ENCODE results near the gene JMJD4. TPM values are rescaled to one million over a fixed set of nuclear protein-coding genes. Genes with fewer than 3 reads are reported as not detected.

Gene JMJD4
- polyA plus RNA-seq, 3 donors, result 7.9 to 11.2 (median 11.2) TPM

DNA sequence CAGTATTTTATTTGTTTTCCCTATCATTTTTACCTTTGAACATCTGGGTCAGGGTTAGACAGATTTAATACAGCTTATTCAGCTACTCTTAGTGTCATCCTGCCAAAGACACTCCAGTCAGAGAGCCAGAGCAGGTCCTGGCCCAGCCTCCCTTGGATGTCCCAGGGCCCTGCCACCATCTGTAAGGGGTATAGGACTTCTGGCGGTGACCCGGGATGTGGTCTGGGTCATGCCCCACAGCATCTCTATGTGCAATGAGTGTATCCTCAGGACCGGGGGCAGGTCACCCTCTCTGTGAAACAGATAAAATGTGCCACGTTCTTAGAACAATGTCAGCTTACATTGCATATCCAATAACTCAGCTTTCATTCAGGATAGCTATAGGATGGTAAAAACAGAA, 42.5 kb upstream of the JMJD4 start:
- Mint-ChIP-seq H3K27me3 (ENCODE audit: low read depth in 3 of 3) (no peaks in the 10 kb centered on the region), H3K27ac (no peak overlapping the region), H3K4me3 (no peak overlapping the region), H3K36me3 (peaks cover 25 to 28% of the 10 kb centered on the region in 2 donors), H3K4me1 (no peaks in the 10 kb centered on the region), H3K9me3 (no peaks in the 10 kb centered on the region)
- H3K4me2 ChIP-seq (replicated peaks; ENCODE audit: extremely low read depth, low read length, poor library complexity, severe bottlenecking), result no peak overlapping the region
- DNase-seq, result no peak
- H2AFZ ChIP-seq (ENCODE audit: insufficient read depth, low read depth, low read length, poor library complexity, severe bottlenecking), result no peak overlapping the region
- H3K9ac ChIP-seq (ENCODE audit: insufficient read depth, low read length, poor library complexity, severe bottlenecking), result no peak overlapping the region
- no peak overlapping the region for H3K27ac ChIP-seq (ENCODE audit: low read depth in 1 of 2, low read length in 2 of 2)
- no peaks in the 10 kb centered on the region for H4K20me1 ChIP-seq (ENCODE audit: insufficient read depth, low read length)
- no peak for TF ChIP-seq CTCF (IDR thresholded peaks at IDR 0.05)
- no peak overlapping the region for H3K4me3 ChIP-seq (replicated peaks in 1 of 3; ENCODE audit: low read depth in 2 of 3, low read length in 3 of 3)
- no peaks in the 10 kb centered on the region for H3K27me3 ChIP-seq (ENCODE audit: control insufficient read depth in 2 of 2, insufficient read depth in 2 of 2, low read length in 2 of 2)
- peaks cover 14 to 20% of the 10 kb centered on the region in 2 donors for H3K36me3 ChIP-seq (replicated peaks in 1 of 2; ENCODE audit: control insufficient read depth in 1 of 2, insufficient read depth in 2 of 2, low read length in 2 of 2)
- no peaks in the 10 kb centered on the region for H3K79me2 ChIP-seq (ENCODE audit: insufficient read depth, low read length)
- 83% methylated on average over 2 of the region's 4 CpGs for WGBS (ENCODE audit: insufficient coverage)
- no peaks in the 10 kb centered on the region for H3K4me1 ChIP-seq (ENCODE audit: control insufficient read depth in 1 of 2, insufficient read depth in 2 of 2, low read length in 2 of 2)
- intact Hi-C loops (cut with micrococcal nuclease), result no loop called here
- H3K9me3 ChIP-seq (replicated peaks in 1 of 2; ENCODE audit: control insufficient read depth in 1 of 2, insufficient read depth in 1 of 2, low read length in 2 of 2), result no peaks in the 10 kb centered on the region

DNA sequence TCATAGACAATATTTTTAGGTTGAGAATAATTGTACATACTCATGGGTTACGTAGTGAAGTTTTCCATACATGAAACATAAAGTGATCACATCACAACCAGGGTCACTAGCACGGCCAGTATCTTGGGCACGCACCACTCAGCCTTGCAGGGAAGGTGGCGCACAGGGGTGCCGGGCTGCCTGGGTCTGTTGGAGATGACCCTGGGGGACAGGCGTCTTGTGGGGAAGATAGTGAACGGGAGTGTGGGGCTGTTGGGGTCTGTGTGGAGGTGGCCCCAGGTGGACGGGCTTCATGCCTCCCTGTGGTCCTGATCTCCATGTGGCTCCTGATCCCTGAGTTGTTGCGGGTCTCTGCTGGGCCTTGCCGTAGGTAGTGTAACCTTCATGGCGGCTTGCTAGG, 42.1 kb upstream of the JMJD4 start:
- Histone ChIP-seq H3K4me2 (replicated peaks; ENCODE audit: extremely low read depth, low read length, poor library complexity, severe bottlenecking) (no peak overlapping the region), H3K27ac (ENCODE audit: low read depth in 1 of 2, low read length in 2 of 2) (no peak overlapping the region), H3K27me3 (ENCODE audit: control insufficient read depth in 2 of 2, insufficient read depth in 2 of 2, low read length in 2 of 2) (no peaks in the 10 kb centered on the region), H3K36me3 (replicated peaks in 1 of 2; ENCODE audit: control insufficient read depth in 1 of 2, insufficient read depth in 2 of 2, low read length in 2 of 2) (peaks cover 14 to 20% of the 10 kb centered on the region in 2 donors), H3K9me3 (replicated peaks in 1 of 2; ENCODE audit: control insufficient read depth in 1 of 2, insufficient read depth in 1 of 2, low read length in 2 of 2) (no peaks in the 10 kb centered on the region), H3K4me1 (ENCODE audit: control insufficient read depth in 1 of 2, insufficient read depth in 2 of 2, low read length in 2 of 2) (no peaks in the 10 kb centered on the region), H3K79me2 (ENCODE audit: insufficient read depth, low read length) (no peaks in the 10 kb centered on the region), H4K20me1 (ENCODE audit: insufficient read depth, low read length) (no peaks in the 10 kb centered on the region), H3K9ac (ENCODE audit: insufficient read depth, low read length, poor library complexity, severe bottlenecking) (no peak overlapping the region), H3K4me3 (replicated peaks in 1 of 3; ENCODE audit: low read depth in 2 of 3, low read length in 3 of 3) (no peak overlapping the region), H2AFZ (ENCODE audit: insufficient read depth, low read depth, low read length, poor library complexity, severe bottlenecking) (no peak overlapping the region)
- 86% methylated on average over 7 of the region's 11 CpGs for WGBS (ENCODE audit: insufficient coverage)
- DNase-seq, result no peak
- Mint-ChIP-seq H3K4me1 (no peaks in the 10 kb centered on the region), H3K27ac (peak overlapping the region in 1 of 7 donors; percentile 25), H3K4me3 (no peak overlapping the region), H3K9me3 (no peaks in the 10 kb centered on the region), H3K27me3 (ENCODE audit: low read depth in 3 of 3) (no peaks in the 10 kb centered on the region), H3K36me3 (peaks cover 23 to 26% of the 10 kb centered on the region in 2 donors)
- no peak for TF ChIP-seq CTCF (IDR thresholded peaks at IDR 0.05)
- intact Hi-C loops (cut with micrococcal nuclease), result no loop called here

Measured in CD14-positive monocyte (primary cell).